ENCODE measurements around the gene ACOT9. TPM values are rescaled to one million over a fixed set of nuclear protein-coding genes. Genes with fewer than 3 reads are reported as not detected.

Gene ACOT9
- total and polyA plus RNA-seq, 12 donors = 18.4 to 58.3 (median 37.4) TPM

DNA sequence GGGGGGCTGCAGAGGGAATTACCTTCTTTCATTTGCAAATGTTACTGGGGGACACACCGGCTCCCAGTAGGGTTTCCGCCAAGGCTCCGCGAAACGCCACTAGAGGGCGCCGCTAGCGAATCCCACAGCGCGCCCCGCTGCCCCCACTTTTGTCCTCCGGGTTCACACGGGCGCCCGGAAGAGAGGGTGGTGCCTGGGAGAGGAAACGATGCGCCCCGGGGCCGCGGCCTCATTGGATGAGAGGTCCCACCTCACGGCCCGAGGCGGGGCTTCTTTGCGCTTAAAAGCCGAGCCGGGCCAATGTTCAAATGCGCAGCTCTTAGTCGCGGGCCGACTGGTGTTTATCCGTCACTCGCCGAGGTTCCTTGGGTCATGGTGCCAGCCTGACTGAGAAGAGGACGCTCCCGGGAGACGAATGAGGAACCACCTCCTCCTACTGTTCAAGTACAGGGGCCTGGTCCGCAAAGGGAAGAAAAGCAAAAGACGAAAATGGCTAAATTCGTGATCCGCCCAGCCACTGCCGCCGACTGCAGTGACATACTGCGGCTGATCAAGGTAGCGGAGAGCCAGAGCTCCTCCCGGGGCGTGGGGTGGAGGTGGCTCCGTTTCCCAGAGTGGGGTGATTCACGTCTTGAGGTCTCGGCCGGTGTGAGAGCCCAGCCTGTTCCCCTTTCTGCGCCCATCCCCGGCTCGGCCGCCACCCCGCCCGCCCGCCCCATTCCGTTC lies 40.0 kb upstream of the ACOT9 start, which contains the start of gene SAT1:
Gene SAT1 (plus strand): TSS at position 311 of the 726 bp plus-strand sequence. CDS start 179 bp downstream, at position 490.
- Histone ChIP-seq H3K9me3 (replicated peaks in 1 of 3) (no peaks in the 10 kb centered on the region), H3K4me3 (peak within 1 kb of the TSS in 3 of 4 donors; percentile 18 to 75 (median 57)), H3K27ac (peak within 1 kb of the TSS; percentile 76 to 97 (median 89)), H3K27me3 (no peaks in the 10 kb centered on the region), H3K4me1 (replicated peaks in 1 of 2) (no peaks in the 10 kb centered on the region), H3K36me3 (replicated peaks in 1 of 2) (no peaks in the 10 kb centered on the region)
- 0 to 45% (median 14%) methylated on average over 9 to 56 of the region's 58 CpGs for WGBS, 4 donors
- peak; percentile 99 for TF ChIP-seq POLR2A (IDR thresholded peaks at IDR 0.05)
- TF ChIP-seq, protein P1, sequence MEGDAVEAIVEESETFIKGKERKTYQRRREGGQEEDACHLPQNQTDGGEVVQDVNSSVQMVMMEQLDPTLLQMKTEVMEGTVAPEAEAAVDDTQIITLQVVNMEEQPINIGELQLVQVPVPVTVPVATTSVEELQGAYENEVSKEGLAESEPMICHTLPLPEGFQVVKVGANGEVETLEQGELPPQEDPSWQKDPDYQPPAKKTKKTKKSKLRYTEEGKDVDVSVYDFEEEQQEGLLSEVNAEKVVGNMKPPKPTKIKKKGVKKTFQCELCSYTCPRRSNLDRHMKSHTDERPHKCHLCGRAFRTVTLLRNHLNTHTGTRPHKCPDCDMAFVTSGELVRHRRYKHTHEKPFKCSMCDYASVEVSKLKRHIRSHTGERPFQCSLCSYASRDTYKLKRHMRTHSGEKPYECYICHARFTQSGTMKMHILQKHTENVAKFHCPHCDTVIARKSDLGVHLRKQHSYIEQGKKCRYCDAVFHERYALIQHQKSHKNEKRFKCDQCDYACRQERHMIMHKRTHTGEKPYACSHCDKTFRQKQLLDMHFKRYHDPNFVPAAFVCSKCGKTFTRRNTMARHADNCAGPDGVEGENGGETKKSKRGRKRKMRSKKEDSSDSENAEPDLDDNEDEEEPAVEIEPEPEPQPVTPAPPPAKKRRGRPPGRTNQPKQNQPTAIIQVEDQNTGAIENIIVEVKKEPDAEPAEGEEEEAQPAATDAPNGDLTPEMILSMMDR (IDR thresholded peaks at IDR 0.05) = peak; percentile 47 to 80 (median 72)
- DNase-seq = peak; percentile 93 to 98 (median 96)
- intact Hi-C loops (cut with DNase I) = loop anchor here in 1 of 2 donors (10.0 kb wide), 1 partner anchor 122 kb away; the partner anchor contains the start of genes APOO and CXorf58

DNA sequence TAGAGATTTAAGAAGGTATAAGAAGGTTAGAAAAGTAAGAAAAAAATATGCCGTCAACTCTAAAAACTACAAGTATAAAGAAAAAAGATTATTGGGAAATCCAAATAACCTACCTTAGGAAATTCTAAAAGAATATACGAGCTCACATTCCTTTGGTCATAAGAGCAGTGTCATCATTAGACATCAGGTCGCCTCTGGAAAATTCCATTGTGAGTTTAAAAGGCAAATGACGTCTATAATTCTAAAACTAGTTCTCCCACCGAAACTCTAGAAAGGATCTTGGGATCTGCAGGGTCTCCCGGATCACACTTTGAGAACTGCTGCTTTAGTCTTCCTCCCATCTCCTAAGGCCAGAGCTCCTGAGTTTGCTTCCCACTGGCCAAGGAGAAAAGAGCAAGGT lies 39.4 kb upstream of the ACOT9 start:
- H3K4me1 ChIP-seq (replicated peaks in 1 of 2) = no peaks in the 10 kb centered on the region
- H3K36me3 ChIP-seq (replicated peaks in 1 of 2) = no peaks in the 10 kb centered on the region
- peak overlapping the region in 1 of 4 donors; percentile 75 for H3K4me3 ChIP-seq
- peak overlapping the region in 4 of 5 donors; percentile 23 to 94 (median 54) for H3K27ac ChIP-seq
- H3K27me3 ChIP-seq = no peaks in the 10 kb centered on the region
- DNase-seq = no peak
- TF ChIP-seq, protein P1 (IDR thresholded peaks at IDR 0.05) = no peak
- TF ChIP-seq POLR2A (IDR thresholded peaks at IDR 0.05) = no peak
- intact Hi-C loops (cut with DNase I) = loop anchor here in 1 of 2 donors (10.0 kb wide), 1 partner anchor 122 kb away; the partner anchor contains the start of genes APOO and CXorf58
- H3K9me3 ChIP-seq (replicated peaks in 1 of 3) = no peaks in the 10 kb centered on the region
- WGBS, 4 donors = 21 to 50% (median 30%) methylated on average over 5 to 6 of the region's 6 CpGs

DNA sequence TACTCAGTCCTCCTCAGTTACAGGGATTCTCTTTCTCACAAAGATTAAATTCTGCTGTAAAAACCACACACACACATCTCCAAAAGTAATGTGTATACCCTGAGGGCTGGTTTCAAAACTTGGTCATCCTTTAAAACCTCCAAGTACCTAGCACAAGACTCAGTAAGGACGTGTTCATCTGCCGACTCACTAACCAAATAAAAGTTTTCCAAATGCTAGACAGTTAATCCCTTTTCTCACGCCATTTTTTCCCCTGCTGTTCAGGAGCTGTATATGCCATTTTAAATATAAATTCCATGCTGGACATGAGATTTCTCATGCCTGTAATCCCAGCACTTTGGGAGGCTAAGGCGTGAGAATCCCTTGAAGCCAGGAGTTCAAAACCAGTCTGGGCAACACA lies 35.9 kb upstream of the ACOT9 start:
- H3K9me3 ChIP-seq (replicated peaks in 1 of 3) = no peaks in the 10 kb centered on the region
- H3K36me3 ChIP-seq (replicated peaks in 1 of 2) = no peaks in the 10 kb centered on the region
- no peak for DNase-seq
- WGBS, 4 donors = 84 to 90% (median 87%) methylated on average over 4 of the region's 4 CpGs
- H3K4me3 ChIP-seq = no peak overlapping the region
- no peak for TF ChIP-seq POLR2A (IDR thresholded peaks at IDR 0.05)
- TF ChIP-seq, protein P1 (IDR thresholded peaks at IDR 0.05) = no peak
- no peak overlapping the region for H3K27ac ChIP-seq
- intact Hi-C loops (cut with DNase I) = no loop called here
- no peaks in the 10 kb centered on the region for H3K4me1 ChIP-seq (replicated peaks in 1 of 2)
- H3K27me3 ChIP-seq = no peaks in the 10 kb centered on the region

DNA sequence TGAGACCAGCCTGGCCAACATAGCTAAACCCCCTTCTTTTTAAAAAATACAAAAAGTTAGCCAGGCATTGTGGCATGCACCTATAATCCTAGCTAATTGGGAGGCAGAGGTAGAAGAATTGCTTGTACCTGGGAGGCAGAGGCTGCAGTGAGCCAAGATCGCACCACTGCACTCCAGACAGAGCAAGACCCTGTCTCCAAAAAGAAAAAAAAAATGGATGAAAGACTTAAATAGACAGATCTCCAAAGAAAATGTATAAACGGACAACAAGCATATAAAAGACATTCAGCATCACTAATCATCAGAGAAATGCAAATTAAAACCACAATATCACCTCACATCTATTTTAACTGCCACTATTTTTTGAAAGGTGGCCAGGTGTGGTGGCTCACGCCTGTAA lies 33.3 kb upstream of the ACOT9 start:
- no peaks in the 10 kb centered on the region for H3K4me1 ChIP-seq (replicated peaks in 1 of 2)
- no peaks in the 10 kb centered on the region for H3K27me3 ChIP-seq
- 76 to 92% (median 83%) methylated on average over 3 of the region's 3 CpGs for WGBS, 4 donors
- DNase-seq = no peak
- H3K27ac ChIP-seq = no peak overlapping the region
- TF ChIP-seq, protein P1 (IDR thresholded peaks at IDR 0.05) = no peak
- no peak for TF ChIP-seq POLR2A (IDR thresholded peaks at IDR 0.05)
- H3K4me3 ChIP-seq = no peak overlapping the region
- H3K36me3 ChIP-seq (replicated peaks in 1 of 2) = no peaks in the 10 kb centered on the region
- no peaks in the 10 kb centered on the region for H3K9me3 ChIP-seq (replicated peaks in 1 of 3)
- intact Hi-C loops (cut with DNase I) = no loop called here
